D341Med (cell line): ENCODE measurements around the gene COL18A1.
"Not testable (repeated sequence)": the region's sequence is repeated elsewhere in the genome, so short reads cannot be mapped to it uniquely, and the experiment has no call there.

Source experiments
- DNase-seq: peaks from one replicate; pipeline ENCODE4 v3.0.0; 2012; ENCODE audit warnings: low spot score

COL18A1 gene

GRCh38 chr21:45522986-45523385 lies 118.0 kb downstream of the COL18A1 start:
- no peak for DNase-seq

- no peak for DNase-seq
Observed at GRCh38 chr21:45523411-45524101, 118.6 kb downstream of the COL18A1 start.

GRCh38 chr21:45524756-45525152 lies 119.8 kb downstream of the COL18A1 start:
- DNase-seq: no peak

DNA sequence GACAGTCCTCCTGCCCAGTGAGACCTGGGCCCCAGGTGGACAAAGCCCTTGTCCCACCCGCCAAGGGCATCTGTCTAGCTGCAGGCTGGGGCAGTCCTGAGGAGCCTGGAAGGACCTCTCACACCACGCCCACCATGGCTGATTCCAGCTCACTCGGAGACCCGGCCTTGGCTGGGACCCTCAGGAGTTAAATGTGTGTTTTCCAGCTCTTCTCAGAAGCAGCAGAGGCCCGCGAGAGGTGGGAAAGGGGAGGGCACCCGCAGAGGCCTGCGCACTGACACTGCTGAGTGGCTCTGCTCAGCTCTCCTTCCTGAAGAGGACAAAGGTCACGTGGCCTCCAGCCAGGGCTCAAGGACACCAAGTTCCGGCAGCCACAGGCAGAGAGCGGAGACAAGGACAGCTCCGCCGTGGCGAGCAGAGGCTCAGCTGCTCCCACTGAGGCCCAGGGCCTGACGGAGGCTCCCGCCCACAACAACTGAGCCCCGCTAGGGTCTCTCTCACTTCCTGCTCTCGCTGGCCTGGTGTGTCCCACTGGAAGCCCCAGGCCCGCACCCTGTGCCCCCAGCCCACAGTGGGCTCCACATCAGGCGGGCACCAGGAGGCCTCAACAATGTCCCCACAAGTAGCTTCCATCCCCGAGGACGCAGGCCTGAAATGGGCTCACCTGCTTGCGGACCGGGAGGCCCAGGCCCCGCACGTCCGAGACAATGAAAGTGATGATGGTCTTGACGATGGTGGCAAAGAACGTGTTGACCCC lies 120.4 kb downstream of the COL18A1 start:
- DNase-seq: no peak

- DNase-seq: no peak
Observed at GRCh38 chr21:45525910-45526306, 120.9 kb downstream of the COL18A1 start.

DNA sequence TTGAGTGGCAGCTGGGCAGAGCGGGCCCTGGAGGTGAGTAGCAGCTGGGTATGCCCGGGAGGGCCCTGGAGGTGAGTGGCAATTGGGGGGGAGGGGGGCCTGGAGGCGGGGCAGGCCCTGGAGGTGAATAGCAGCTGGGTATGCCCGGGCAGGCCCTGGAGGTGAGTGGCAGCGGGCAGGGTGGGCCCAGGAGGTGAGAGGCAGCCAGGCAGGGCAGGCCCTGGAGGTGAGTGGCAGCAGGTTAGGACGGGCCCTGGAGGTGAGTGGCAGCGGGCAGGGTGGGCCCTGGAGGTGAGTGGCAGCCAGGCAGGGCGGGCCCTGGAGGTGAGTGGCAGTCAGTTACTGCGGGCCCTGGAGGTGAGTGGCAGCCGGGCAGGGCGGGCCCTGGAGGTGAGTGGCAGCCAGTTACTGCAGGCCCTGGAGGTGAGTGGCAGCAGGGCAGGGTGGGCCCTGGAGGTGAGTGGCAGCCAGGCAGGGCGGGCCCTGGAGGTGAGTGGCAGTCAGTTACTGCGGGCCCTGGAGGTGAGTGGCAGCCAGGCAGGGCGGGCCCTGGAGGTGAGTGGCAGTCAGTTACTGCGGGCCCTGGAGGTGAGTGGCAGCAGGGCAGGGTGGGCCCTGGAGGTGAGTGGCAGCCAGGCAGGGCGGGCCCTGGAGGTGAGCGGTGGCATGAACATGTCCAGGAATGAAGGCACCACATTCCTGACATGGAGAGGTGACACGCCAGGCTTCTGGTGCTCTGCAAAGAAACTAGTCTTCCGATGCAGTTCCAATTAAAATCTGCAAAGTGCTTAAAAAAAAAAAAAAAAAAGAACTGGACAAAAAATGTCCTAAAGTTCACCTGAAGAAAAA lies 122.4 kb downstream of the COL18A1 start:
- not testable (repeated sequence) for DNase-seq

DNA sequence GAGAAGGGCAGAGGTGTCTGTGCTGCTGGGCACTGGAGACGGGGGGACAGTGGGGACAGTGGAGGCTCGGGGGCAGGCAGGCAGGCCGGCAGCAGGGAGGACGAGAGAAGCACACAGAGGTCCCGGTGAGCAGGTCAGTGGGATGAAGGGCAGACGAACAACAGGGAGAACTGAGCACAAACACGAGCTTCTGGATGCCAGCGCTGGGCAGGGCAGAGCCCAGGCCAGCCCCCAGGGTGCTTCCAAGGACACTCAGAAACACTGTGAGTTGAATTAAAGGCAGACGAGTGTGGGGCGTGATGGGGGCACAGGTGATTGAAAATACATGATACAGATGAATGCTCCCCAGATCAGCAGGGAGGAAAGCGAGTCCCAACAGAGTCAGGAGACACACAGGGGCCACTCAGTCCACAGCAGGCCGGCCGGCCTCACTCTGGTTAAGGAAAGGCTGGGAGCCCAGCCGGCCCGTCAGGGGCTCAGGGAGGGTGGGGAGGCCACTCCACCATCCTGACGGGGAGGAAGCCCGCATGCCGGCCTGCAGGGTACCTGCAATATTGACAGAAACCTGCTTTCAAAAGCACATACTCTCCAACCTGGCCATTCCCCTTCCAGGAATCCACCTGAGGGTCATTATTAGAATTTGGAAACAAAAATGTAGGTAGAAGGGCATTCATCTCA lies 123.2 kb downstream of the COL18A1 start:
- DNase-seq: no peak

GRCh38 chr21:45528981-45529784 lies 124.2 kb downstream of the COL18A1 start:
- DNase-seq: no peak

DNA sequence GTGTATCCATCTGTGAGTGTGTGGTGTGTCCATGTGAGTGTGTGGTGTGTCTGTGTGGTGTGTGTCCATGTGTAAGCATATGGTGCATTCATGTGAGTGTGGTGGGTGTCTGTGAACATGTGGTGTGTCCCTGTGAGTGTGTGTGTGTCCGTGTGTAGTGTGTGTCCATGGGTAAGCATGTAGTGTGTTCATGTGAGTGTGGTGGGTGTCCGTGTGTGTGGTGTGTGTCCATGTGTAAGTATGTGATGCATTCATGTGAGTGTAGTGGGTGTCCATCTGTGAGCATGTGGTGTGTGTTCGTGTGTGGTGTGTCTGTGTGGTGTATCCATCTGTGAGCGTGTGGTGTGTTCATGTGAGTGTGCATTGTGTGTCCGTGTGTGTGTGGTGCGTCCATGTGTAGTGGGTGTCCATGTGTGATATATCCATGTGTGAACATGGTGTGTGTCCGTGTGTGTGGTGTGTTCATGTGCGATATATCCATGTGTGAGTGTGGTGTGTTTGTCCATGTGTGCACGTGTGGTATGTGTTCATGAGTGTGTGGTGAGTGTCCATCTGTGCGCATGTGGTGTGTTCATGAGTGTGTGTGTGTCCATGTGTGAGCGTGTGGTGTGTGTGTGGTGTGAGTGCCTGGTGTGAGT lies 124.9 kb downstream of the COL18A1 start:
- DNase-seq: no peak

- no peak for DNase-seq
Observed at GRCh38 chr21:45530423-45531113, 125.6 kb downstream of the COL18A1 start.

DNA sequence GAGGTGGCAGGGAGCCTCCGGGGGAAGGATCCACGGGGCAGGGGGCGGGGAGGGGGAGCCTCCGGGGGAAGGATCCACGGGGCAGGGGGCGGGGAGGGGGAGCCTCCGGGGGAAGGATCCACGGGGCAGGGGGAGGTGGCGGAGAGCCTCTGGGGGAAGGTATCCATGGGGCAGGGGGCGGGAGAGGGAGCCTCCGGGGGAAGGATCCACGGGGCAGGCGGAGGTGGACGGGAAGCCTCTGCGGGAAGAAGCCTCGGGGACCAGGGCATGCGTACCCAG lies 126.1 kb downstream of the COL18A1 start:
- DNase-seq: not testable (repeated sequence)

DNA sequence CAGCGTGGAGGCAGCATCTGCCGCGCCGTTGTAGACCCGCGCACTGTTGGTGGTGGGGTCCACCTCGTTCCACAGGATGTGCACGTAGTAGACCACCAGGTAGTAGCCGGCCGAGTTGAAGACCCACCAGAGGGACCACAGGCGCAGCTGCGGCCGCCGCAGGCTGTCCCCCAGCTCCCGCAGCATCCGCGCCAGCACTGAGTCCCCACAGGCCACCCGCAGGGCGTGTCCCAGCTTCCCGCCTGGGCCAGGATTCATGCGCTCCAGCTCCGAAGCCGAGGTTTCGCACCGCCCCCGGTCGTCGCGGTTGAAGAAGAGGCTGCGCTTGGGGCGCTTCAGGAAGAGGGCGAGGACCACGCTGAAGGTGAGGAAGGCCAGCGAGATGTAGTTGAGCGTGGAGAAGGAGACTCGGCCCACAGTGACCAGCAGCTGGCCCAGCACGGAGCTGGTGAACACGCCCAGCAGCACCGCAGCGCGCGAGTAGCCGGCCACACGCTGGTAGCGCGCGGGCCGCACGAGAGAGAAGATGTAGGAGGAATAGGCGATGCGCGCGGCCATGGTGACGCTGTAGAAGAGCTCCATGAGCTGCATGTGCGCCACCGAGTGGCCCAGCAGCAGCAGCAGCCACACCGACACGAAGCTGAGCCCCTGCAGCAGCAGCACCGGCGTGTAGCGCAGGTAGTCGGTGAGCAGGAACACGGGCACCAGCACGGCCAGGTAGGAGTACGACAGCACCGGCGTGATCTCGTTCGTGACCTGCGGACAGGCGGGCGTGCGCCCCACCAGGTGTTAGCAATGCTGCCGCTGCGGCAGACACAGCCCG lies 126.6 kb downstream of the COL18A1 start:
- DNase-seq: no peak

DNA sequence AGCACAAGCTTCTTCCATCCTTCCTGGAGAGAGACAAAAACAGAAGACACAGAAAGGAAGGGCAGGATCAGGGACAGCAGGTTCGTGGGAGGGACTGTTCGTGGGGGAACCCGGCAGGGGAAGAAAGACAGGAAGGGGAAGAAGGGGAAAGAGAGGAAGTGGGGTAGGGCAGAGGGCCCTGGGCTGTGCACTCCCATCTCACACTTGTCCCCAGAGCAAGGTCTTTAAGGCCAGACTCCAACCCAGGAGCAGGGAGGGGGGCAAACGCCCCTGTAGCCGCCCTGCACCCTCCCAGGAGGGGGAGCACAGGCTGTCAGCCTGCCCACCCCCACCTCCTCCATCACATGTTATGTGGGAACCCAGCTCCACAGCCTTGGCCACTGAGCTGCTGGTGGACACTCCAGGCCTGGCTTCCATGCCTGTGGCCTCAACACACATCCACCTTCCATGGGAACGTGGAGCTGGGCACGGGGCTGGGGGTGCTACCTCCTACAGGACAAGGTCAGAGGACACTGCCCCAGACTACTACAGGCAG lies 127.9 kb downstream of the COL18A1 start:
- DNase-seq: no peak

DNA sequence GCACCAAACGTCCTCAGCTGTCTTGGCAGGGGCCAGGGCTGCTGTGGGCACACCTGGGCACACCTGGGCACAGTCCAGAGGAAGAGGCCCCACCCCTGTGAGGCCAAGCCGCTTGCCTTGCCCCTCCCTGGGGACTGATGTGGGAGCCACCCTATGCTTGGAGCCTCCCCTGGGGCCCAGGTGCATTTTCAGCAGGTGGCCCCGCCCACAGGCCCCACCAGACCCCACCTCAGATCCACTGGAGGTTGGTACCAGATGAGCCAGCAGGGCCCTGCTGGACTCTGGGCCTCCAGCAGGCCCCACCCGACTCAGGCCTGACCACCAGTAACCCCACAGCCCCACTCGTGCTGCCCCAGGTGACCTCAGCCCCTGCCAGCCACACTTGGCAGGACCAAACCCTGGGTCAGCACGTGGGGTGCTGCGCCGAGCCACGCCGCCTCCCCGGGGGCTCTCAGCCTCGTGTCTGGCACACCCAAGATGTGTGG lies 128.4 kb downstream of the COL18A1 start:
- DNase-seq: no peak

DNA sequence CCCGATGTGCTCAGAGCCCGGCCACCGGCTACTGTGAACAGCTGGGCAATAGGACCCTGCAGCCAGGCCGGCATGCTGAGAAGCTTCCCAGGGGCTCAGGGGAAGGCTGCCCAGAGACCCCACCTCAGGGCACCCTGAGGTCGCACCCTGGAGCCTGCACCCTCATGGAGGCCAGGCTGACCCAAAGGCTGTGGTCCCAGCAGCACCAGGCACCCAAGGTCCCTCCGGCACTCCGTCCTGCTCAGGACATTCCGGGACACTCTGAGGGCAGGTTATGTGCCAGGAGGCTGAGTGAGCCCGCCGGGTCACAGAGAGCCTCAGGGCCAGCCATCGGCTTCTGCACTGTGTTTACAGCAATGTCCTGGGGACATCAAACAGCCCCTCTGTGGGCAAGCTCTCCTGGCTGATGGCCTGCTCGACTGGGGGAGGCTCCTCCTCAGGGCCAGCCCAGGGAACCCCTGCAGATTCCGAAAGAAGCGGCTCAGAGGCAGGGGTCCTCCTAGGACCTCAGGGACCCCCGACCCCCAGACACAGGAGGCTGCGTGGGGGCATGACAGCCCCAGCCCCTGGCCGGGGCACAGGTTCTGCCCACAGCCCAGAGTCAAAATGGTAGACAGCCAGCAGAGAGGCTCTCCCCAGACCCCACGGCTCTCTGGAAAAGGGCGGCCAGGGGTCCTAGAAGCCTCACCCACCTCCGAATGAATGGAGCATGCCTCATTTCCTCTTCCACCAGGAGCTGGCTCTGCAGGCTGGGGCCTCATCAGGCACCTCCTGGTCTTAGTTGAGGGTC lies 129.1 kb downstream of the COL18A1 start:
- DNase-seq: no peak

- no peak for DNase-seq
Observed at GRCh38 chr21:45534636-45535331, 129.8 kb downstream of the COL18A1 start.

- DNase-seq: no peak
Observed at GRCh38 chr21:45535341-45536081, 130.5 kb downstream of the COL18A1 start.
